Esophagus muscularis mucosa (tissue), 4 donors: ENCODE measurements around the gene TNNT3. TPM values are rescaled to one million over a fixed set of nuclear protein-coding genes. Genes with fewer than 3 reads are reported as not detected.

Experiments
- DNase-seq: peaks from one replicate; pipeline ENCODE4 v3.0.0-alpha.2; 2017; ENCODE audit errors: extremely low spot score
- H3K27ac ChIP-seq, 4 donors: fragments of 200-600 bp; sonication (generic); replicated peaks in 1 of 4; 1 replicate in 3 of 4; 2 replicates in 1 of 4; pipeline ENCODE4 v1.5.1; 2016 to 2019; ENCODE audit warnings: mild to moderate bottlenecking in 1 of 4
- H3K27me3 ChIP-seq, 4 donors: fragments of 200-600 bp; sonication (generic); one replicate each; pipeline versions ENCODE4 v1.5.1 to v1.6.0; 2016 to 2019
- H3K36me3 ChIP-seq, 4 donors: fragments of 200-600 bp; sonication (generic); one replicate each; pipeline ENCODE4 v1.5.1; 2016 to 2019
- H3K4me1 ChIP-seq, 4 donors: fragments of 200-600 bp; sonication (generic); one replicate each; pipeline ENCODE4 v1.5.1; 2016 to 2019
- H3K4me3 ChIP-seq, 4 donors: fragments of 200-600 bp; sonication (generic); 1 replicate in 2 of 4; 2 replicates in 2 of 4; pipeline ENCODE4 v1.5.1; 2016 to 2019; ENCODE audit warnings: mild to moderate bottlenecking in 4 of 4, moderate library complexity in 1 of 4
- H3K9me3 ChIP-seq, 4 donors: fragments of 200-600 bp; sonication (generic); 1 replicate in 3 of 4; 2 replicates in 1 of 4; pipeline ENCODE4 v1.5.1; 2016 to 2019
- EP300 ChIP-seq: sonication (generic); formaldehyde crosslinking; IDR thresholded peaks from one replicate; pipeline ENCODE4 v1.6.1; 2017; ENCODE audit warnings: antibody characterized with exemption
- POLR2A ChIP-seq: fragments of 450-650 bp; IDR thresholded peaks from one replicate; pipeline ENCODE4 v1.6.1; 2017; ENCODE audit warnings: antibody characterized with exemption, moderate library complexity, mild to moderate bottlenecking, low read depth
- POLR2AphosphoS5 ChIP-seq, 2 donors: sonication (generic); formaldehyde crosslinking; IDR thresholded peaks; one replicate each; pipeline ENCODE4 v1.6.1; 2017; ENCODE audit warnings: antibody characterized with exemption in 2 of 2
- WGBS: methylation state at CpG from one replicate; pipeline ENCODE4 v1.1.5; 2018; 5-methylcytosine and 5-hydroxymethylcytosine counted together
- intact Hi-C: fragments of 100-400 bp; cut with DNase I; formaldehyde crosslinking; loops from one replicate; pipeline ENCODE4 v1.15.1; 2023
- total RNA-seq, 4 donors: library from RNA; depleted of rRNA; stranded (reverse); fragments of >200 nt; gene quantifications; one replicate each; pipeline versions ENCODE4 v1.1.0 to v1.2.1, GENCODE V29; 2016
- TF ChIP-seq, protein P1 (sequence below), 3 experiments: fragments of 200-600 bp in 2 of 3; fragments of 450-650 bp in 1 of 3; sonication (generic) in 2 of 3; IDR thresholded peaks; one replicate each; pipeline ENCODE4 v1.5.1; 2017 to 2019; ENCODE audit warnings: antibody characterized with exemption in 3 of 3, mild to moderate bottlenecking in 2 of 3, moderate library complexity in 1 of 3

TNNT3 gene
- total RNA-seq, 4 donors from 2014 or later: 2.8 to 6.0 (median 3.6) TPM

DNA sequence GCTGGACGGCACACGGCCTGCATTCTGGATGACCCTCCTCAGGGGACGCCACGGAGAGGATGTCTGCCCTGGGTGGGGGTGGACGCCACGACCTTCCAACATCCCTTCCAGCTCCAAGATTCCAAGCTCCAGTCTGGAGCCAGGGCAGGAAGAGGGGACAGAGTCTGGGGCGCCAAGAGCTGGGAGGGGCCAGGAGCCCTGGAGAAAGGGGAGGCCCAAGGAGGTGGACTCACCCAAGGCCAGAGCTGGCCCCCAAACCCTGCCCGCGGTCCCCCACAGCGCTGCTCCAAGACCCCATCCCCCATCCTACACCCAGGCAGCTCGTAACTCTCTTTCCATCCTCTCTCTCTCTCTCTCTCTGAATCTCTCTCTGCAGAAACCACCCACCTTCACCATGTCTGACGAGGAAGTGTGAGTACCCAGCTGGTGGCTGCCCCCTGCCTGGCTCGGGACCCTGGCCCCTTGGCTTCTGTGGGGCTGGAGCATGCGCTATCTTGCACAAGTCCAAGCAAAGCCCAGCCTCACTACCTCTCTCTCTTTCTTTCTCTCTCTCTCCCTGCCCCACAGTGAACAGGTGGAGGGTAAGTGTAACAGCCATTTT, 3.1 kb downstream of the TNNT3 start:
- H3K4me1 ChIP-seq: peaks cover 38 to 45% (median 41%) of the 10 kb centered on the region in 4 donors
- no peaks in the 10 kb centered on the region for H3K9me3 ChIP-seq
- H3K27me3 ChIP-seq: peaks cover 0 to 8% (median 0%) of the 10 kb centered on the region in 4 donors
- intact Hi-C loops: no loop called here
- no peaks in the 10 kb centered on the region for H3K36me3 ChIP-seq
- DNase-seq: no peak
- TF ChIP-seq POLR2A (no peak), POLR2AphosphoS5 (IDR thresholded peaks at IDR 0.05) (no peak), EP300 (no peak)
- TF ChIP-seq, protein P1, sequence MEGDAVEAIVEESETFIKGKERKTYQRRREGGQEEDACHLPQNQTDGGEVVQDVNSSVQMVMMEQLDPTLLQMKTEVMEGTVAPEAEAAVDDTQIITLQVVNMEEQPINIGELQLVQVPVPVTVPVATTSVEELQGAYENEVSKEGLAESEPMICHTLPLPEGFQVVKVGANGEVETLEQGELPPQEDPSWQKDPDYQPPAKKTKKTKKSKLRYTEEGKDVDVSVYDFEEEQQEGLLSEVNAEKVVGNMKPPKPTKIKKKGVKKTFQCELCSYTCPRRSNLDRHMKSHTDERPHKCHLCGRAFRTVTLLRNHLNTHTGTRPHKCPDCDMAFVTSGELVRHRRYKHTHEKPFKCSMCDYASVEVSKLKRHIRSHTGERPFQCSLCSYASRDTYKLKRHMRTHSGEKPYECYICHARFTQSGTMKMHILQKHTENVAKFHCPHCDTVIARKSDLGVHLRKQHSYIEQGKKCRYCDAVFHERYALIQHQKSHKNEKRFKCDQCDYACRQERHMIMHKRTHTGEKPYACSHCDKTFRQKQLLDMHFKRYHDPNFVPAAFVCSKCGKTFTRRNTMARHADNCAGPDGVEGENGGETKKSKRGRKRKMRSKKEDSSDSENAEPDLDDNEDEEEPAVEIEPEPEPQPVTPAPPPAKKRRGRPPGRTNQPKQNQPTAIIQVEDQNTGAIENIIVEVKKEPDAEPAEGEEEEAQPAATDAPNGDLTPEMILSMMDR (IDR thresholded peaks at IDR 0.05): no peak
- H3K27ac ChIP-seq: peak overlapping the region; percentile 40 to 58 (median 44)
- 71% methylated on average over 13 of the region's 14 CpGs for WGBS
- no peak overlapping the region for H3K4me3 ChIP-seq

DNA sequence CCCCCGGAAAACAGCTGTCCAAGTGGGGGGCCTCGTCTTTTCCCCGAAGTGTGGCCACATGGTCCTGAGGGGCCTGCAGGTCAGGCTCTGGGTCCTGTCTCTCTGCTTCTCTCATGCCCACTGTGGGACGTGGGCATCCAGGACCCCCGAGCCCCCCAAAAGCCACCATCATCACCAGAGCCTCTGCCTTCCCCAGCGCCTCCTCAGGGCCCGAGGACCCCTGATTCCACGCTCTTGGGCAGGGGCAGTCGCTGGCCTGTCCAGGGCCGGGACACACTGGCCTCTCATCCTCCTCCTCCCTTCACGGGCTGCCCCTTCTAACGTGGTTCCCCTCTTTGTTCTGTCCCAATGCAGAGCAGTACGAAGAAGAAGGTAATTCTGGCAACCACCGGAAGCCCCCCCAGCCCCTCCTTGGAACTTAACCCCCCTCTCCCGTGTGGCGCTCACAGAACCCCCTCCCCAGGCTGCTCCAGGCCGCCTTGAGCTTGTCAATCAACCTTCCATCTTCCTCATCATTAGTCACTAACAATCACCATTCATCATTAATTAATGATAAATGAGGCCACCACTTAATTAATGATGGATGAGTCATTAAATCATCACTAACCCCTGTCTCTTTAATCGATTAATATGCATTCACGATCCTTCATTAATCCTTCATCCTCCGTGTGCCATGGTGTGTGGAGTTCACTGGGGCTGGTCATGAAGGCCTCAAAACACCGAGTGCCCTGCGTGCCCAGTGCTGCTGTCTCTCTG, 3.9 kb downstream of the TNNT3 start:
- Histone ChIP-seq H3K4me1 (peaks cover 43 to 53% (median 47%) of the 10 kb centered on the region in 4 donors), H3K27me3 (peaks cover 0 to 8% (median 0%) of the 10 kb centered on the region in 4 donors), H3K4me3 (no peak overlapping the region), H3K27ac (peak overlapping the region in 2 of 4 donors; percentile 43 to 44), H3K36me3 (no peaks in the 10 kb centered on the region), H3K9me3 (no peaks in the 10 kb centered on the region)
- no peak for DNase-seq
- TF ChIP-seq POLR2A (no peak), POLR2AphosphoS5 (IDR thresholded peaks at IDR 0.05) (no peak), EP300 (no peak)
- TF ChIP-seq, protein P1 (IDR thresholded peaks at IDR 0.05): no peak
- intact Hi-C loops: no loop called here
- 93% methylated on average over 21 of the region's 22 CpGs for WGBS

DNA sequence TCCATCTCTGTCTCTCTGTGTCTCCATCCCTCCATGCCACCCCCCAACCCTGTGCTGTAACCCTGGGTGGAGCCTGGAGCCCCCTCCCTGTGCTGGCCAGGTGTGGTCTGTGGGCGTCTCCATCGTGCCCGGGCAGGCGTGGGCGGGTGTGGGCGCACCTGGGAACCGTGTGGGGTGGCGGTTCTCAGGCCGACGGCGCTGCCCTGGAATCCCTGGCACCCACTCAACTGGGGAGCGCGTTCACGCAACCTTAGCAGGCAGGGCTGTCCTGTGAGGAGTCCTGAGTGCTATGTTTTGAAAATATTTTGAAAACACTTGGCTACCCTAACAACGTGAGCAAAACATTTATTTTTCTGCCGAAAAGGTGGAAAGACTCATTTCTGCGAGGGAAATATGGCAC, 4.7 kb downstream of the TNNT3 start:
- intact Hi-C loops: no loop called here
- H3K9me3 ChIP-seq: no peaks in the 10 kb centered on the region
- H3K4me3 ChIP-seq: no peak overlapping the region
- no peak overlapping the region for H3K27ac ChIP-seq
- peaks cover 37 to 50% (median 43%) of the 10 kb centered on the region in 4 donors for H3K4me1 ChIP-seq
- no peak for DNase-seq
- H3K36me3 ChIP-seq: no peaks in the 10 kb centered on the region
- no peak for TF ChIP-seq POLR2A
- TF ChIP-seq POLR2AphosphoS5 (IDR thresholded peaks at IDR 0.05): no peak
- no peak for TF ChIP-seq EP300
- TF ChIP-seq, protein P1 (IDR thresholded peaks at IDR 0.05): no peak
- 81% methylated on average over 17 of the region's 17 CpGs for WGBS
- H3K27me3 ChIP-seq: peaks cover 0 to 8% (median 0%) of the 10 kb centered on the region in 4 donors

DNA sequence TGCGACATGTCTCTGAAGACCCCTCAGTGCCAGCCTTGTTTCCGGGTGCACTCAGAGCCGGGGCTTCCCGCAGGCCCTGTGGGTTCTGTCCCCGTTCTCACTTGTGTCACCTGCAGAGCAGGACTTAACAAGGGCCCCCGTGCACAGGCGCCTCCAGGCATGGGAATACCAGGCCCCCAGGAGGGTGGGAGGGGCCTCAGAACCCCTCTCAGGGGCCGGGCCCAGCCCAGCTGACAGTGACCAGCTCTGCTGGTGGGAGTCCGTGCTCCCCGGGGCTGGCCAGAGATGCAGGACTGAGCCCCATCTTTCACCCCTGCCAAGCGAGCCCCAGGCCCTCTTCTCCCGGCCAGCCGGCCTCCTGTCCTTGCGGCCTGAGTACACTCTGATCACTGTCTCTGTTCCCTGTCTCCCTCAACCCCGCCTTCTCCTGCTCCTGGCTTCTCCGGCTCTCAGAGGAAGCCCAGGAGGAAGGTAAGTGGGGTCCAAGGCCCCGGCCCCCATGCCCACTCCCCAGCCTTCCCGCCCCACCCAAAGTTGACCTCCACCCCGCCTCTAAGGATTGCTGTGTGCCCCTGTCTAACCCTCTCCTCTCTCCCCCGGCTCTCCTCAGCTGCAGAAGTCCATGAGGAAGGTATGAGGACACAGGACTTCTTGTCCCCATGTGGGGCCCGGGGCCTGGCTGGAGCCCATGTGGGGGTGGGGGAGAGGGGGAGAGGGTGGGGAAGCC, 5.3 kb downstream of the TNNT3 start:
- no peak overlapping the region for H3K4me3 ChIP-seq
- H3K9me3 ChIP-seq: no peaks in the 10 kb centered on the region
- H3K27me3 ChIP-seq: peaks cover 0 to 8% (median 0%) of the 10 kb centered on the region in 4 donors
- no peaks in the 10 kb centered on the region for H3K36me3 ChIP-seq
- TF ChIP-seq, protein P1 (IDR thresholded peaks at IDR 0.05): no peak
- no peak for TF ChIP-seq EP300
- intact Hi-C loops: no loop called here
- peak overlapping the region in 1 of 4 donors; percentile 20 for H3K27ac ChIP-seq
- no peak for DNase-seq
- 95% methylated on average over 17 of the region's 21 CpGs for WGBS
- H3K4me1 ChIP-seq: peaks cover 34 to 47% (median 41%) of the 10 kb centered on the region in 4 donors
